ENCODE measurements around the gene SLC13A3. TPM values are rescaled to one million over a fixed set of nuclear protein-coding genes. Genes with fewer than 3 reads are reported as not detected.

Gene SLC13A3
- total RNA-seq, 1 experiment from 2014 or later, result 1.3 TPM

DNA sequence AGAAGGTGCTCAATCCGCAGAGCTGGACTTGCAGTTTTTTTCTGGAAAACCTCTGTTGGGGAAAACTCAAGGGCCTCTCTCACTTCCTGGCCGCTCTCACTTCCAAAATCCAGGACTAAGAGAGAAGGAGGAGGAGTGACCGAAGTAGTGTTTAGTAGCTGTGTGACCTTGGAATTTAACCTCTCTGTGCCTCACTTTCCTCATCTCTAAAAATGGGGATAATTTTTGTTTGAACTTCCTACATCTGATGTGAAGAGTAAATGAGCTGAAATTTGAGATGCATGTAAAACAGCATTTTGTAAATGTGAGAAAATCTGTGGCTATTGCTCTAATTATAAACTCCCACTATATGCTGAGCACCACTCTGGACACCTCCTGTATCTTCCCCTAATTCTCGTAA is 5.1 kb downstream of the SLC13A3 start:
- ChIA-PET POLR2A (ENCODE audit: low non-redundant PET) (interaction anchor here (0.6 kb wide), 1 partner anchor 9 kb away, joined by 3 read pairs; no protein-coding TSS in a partner anchor), CTCF (no interaction called here)
- H3K9me3 ChIP-seq (ENCODE audit: low read depth, low read length, poor library complexity, severe bottlenecking), result no peaks in the 10 kb centered on the region
- BruUV-seq (replicated peaks), result no TSS peak
- DNase-seq (ENCODE audit: low spot score), result no peak
- TF ChIP-seq, protein P1, sequence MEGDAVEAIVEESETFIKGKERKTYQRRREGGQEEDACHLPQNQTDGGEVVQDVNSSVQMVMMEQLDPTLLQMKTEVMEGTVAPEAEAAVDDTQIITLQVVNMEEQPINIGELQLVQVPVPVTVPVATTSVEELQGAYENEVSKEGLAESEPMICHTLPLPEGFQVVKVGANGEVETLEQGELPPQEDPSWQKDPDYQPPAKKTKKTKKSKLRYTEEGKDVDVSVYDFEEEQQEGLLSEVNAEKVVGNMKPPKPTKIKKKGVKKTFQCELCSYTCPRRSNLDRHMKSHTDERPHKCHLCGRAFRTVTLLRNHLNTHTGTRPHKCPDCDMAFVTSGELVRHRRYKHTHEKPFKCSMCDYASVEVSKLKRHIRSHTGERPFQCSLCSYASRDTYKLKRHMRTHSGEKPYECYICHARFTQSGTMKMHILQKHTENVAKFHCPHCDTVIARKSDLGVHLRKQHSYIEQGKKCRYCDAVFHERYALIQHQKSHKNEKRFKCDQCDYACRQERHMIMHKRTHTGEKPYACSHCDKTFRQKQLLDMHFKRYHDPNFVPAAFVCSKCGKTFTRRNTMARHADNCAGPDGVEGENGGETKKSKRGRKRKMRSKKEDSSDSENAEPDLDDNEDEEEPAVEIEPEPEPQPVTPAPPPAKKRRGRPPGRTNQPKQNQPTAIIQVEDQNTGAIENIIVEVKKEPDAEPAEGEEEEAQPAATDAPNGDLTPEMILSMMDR (conservative IDR thresholded peaks at IDR 0.05; ENCODE audit: low read depth, low read length), result no peak
- no peak for TF ChIP-seq EZH2 (IDR thresholded peaks at IDR 0.05; ENCODE audit: borderline replicate concordance, low read depth, low read length, poor library complexity, severe bottlenecking)
- H3K4me3 ChIP-seq (ENCODE audit: low read depth, low read length, poor library complexity, severe bottlenecking), result no peak overlapping the region
- intact Hi-C loops (cut with micrococcal nuclease; ENCODE audit: unreplicated experiment), result no loop called here
- H3K4me1 ChIP-seq (ENCODE audit: insufficient read depth, low read length, poor library complexity, severe bottlenecking), result no peaks in the 10 kb centered on the region
- no peaks in the 10 kb centered on the region for H3K36me3 ChIP-seq (ENCODE audit: insufficient read depth, low read length, poor library complexity, severe bottlenecking)
- peaks cover 26% of the 10 kb centered on the region for H3K27me3 ChIP-seq (replicated peaks; ENCODE audit: insufficient read depth, low read depth, low read length, poor library complexity)
- no peak overlapping the region for H3K27ac ChIP-seq (ENCODE audit: low read depth, low read length, poor library complexity, severe bottlenecking)

DNA sequence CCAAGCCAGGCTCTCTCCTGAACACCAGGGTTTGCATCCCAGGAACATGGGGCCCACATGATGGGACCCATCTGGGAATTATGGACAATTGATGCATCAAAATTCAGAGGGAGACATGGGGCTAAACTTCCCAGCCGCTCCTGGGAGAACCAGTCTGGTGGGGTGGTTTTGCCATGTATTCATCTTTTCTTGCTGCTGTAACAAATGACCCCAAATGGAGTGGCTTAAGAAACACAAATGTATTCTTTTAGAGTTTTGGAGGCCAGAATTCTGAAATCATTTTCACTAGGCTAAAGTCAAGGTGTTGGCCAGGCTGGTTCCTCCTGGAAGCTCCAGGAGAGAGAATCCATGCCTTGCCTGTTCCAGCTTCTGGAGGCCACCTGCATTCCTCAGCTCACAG is 6.5 kb downstream of the SLC13A3 start:
- no peaks in the 10 kb centered on the region for H3K36me3 ChIP-seq (ENCODE audit: insufficient read depth, low read length, poor library complexity, severe bottlenecking)
- DNase-seq (ENCODE audit: low spot score), result no peak
- H3K4me1 ChIP-seq (ENCODE audit: insufficient read depth, low read length, poor library complexity, severe bottlenecking), result no peaks in the 10 kb centered on the region
- POLR2A ChIA-PET (ENCODE audit: low non-redundant PET), result no interaction called here
- peaks cover 12% of the 10 kb centered on the region for H3K27me3 ChIP-seq (replicated peaks; ENCODE audit: insufficient read depth, low read depth, low read length, poor library complexity)
- TF ChIP-seq, protein P1 (conservative IDR thresholded peaks at IDR 0.05; ENCODE audit: low read depth, low read length), result no peak
- TF ChIP-seq EZH2 (IDR thresholded peaks at IDR 0.05; ENCODE audit: borderline replicate concordance, low read depth, low read length, poor library complexity, severe bottlenecking), result no peak
- CTCF ChIA-PET, result no interaction called here
- no peak overlapping the region for H3K4me3 ChIP-seq (ENCODE audit: low read depth, low read length, poor library complexity, severe bottlenecking)
- no peak overlapping the region for H3K27ac ChIP-seq (ENCODE audit: low read depth, low read length, poor library complexity, severe bottlenecking)
- intact Hi-C loops (cut with micrococcal nuclease; ENCODE audit: unreplicated experiment), result no loop called here
- no peaks in the 10 kb centered on the region for H3K9me3 ChIP-seq (ENCODE audit: low read depth, low read length, poor library complexity, severe bottlenecking)
- BruUV-seq (replicated peaks), result no TSS peak

DNA sequence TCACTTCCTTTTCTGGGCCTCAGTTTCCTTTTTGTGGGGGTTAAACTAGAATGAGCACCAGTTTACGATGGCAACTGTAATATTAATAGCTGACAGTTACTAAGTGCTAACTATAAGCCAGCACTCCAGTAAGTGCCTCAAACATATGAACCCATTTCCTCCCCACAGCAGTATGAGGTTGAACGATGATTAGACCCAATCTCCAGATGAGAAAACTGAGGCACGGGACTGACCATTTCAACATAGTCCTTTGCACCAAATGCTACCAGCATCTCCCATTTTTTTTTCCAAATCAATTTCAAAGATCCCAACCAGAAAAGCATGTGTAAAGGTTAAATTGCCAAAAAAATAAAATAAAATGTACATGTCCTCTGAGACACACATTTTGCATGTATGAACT is 7.1 kb downstream of the SLC13A3 start:
- CTCF ChIA-PET, result no interaction called here
- POLR2A ChIA-PET (ENCODE audit: low non-redundant PET), result no interaction called here
- BruUV-seq (replicated peaks), result no TSS peak

More for the DNA sequence above, 7.1 kb downstream of the SLC13A3 start:
- Histone ChIP-seq H3K27me3 (replicated peaks; ENCODE audit: insufficient read depth, low read depth, low read length, poor library complexity) (peaks cover 9% of the 10 kb centered on the region), H3K36me3 (ENCODE audit: insufficient read depth, low read length, poor library complexity, severe bottlenecking) (no peaks in the 10 kb centered on the region), H3K4me1 (ENCODE audit: insufficient read depth, low read length, poor library complexity, severe bottlenecking) (no peaks in the 10 kb centered on the region), H3K4me3 (ENCODE audit: low read depth, low read length, poor library complexity, severe bottlenecking) (no peak overlapping the region), H3K27ac (ENCODE audit: low read depth, low read length, poor library complexity, severe bottlenecking) (no peak overlapping the region), H3K9me3 (ENCODE audit: low read depth, low read length, poor library complexity, severe bottlenecking) (no peaks in the 10 kb centered on the region)
- DNase-seq (ENCODE audit: low spot score), result no peak
- intact Hi-C loops (cut with micrococcal nuclease; ENCODE audit: unreplicated experiment), result no loop called here
- TF ChIP-seq EZH2 (IDR thresholded peaks at IDR 0.05; ENCODE audit: borderline replicate concordance, low read depth, low read length, poor library complexity, severe bottlenecking), result no peak
- TF ChIP-seq, protein P1 (conservative IDR thresholded peaks at IDR 0.05; ENCODE audit: low read depth, low read length), result no peak
